Measurements from ENCODE around the gene GAS6.

GRCh38 chr13:113802761-113803160 is 61.1 kb downstream of the GAS6 start:
- TF ChIP-seq CTCF (IDR thresholded peaks at IDR 0.05) (no peak), POLR2A (IDR thresholded peaks at IDR 0.05) (no peak)
